A673 (cell line): ENCODE data around the gene AMDHD2. TPM values are rescaled to one million over a fixed set of nuclear protein-coding genes. Genes with fewer than 3 reads are reported as not detected.
"Not testable (repeated sequence)": the region's sequence is repeated elsewhere in the genome, so short reads cannot be mapped to it uniquely, and the experiment has no call there.

Experiments
- BruUV-seq: library from RNA; stranded (reverse); fragments of 400-500 nt; replicated peaks from 2 replicates; lab custom pipeline; 2021; lab: Mats Ljungman, UMichigan
- CTCF ChIA-PET: fragments of 300-600 bp; sonication (Branson Sonifier 250); formaldehyde crosslinking; loops from one replicate; lab custom pipeline; 2022; ENCODE audit warnings: antibody characterized with exemption; lab: Charles Lee
- POLR2A ChIA-PET: fragments of 300-600 bp; sonication (Branson Sonifier 250); formaldehyde crosslinking; loops from one replicate; lab custom pipeline; 2022; ENCODE audit warnings: antibody characterized with exemption; ENCODE audit not compliant: low non-redundant PET; lab: Charles Lee
- DNase-seq: peaks from one replicate; pipeline ENCODE4 v3.0.0-alpha.2; 2015; ENCODE audit warnings: low spot score
- H3K27ac ChIP-seq: fragments of 200-600 bp; sonication (generic); 2 replicates; pipeline ENCODE4 v1.5.1; 2016; ENCODE audit warnings: mixed run types, low read depth, mild to moderate bottlenecking, mixed read lengths, antibody characterized with exemption, low read length; ENCODE audit not compliant: poor library complexity, severe bottlenecking
- H3K27me3 ChIP-seq: fragments of 200-600 bp; sonication (generic); replicated peaks from 2 replicates; pipeline ENCODE4 v1.6.1; 2017; ENCODE audit warnings: mixed run types, low read depth, mild to moderate bottlenecking, mixed read lengths, antibody characterized with exemption, low read length; ENCODE audit not compliant: insufficient read depth, poor library complexity
- H3K36me3 ChIP-seq: fragments of 200-600 bp; sonication (generic); 2 replicates; pipeline ENCODE4 v1.6.1; 2016; ENCODE audit warnings: mixed run types, mild to moderate bottlenecking, mixed read lengths, antibody characterized with exemption, low read length; ENCODE audit not compliant: insufficient read depth, poor library complexity, severe bottlenecking
- H3K4me1 ChIP-seq: fragments of 200-600 bp; sonication (generic); 2 replicates; pipeline ENCODE4 v1.6.1; 2017; ENCODE audit warnings: mixed run types, mild to moderate bottlenecking, mixed read lengths, antibody characterized with exemption, low read length; ENCODE audit not compliant: insufficient read depth, poor library complexity, severe bottlenecking
- H3K4me3 ChIP-seq: fragments of 200-600 bp; sonication (generic); 2 replicates; pipeline ENCODE4 v1.5.1; 2016; ENCODE audit warnings: low read depth, mixed run types, mild to moderate bottlenecking, mixed read lengths, low read length; ENCODE audit not compliant: poor library complexity, severe bottlenecking
- H3K9me3 ChIP-seq: fragments of 200-600 bp; sonication (generic); 2 replicates; pipeline ENCODE4 v1.6.1; 2016; ENCODE audit warnings: mixed run types, low read depth, mild to moderate bottlenecking, mixed read lengths, antibody characterized with exemption, low read length; ENCODE audit not compliant: poor library complexity, severe bottlenecking
- intact Hi-C: fragments of 100-400 bp; cut with micrococcal nuclease; formaldehyde crosslinking; loops from one replicate; pipeline ENCODE4 v1.10.0; 2022; ENCODE audit not compliant: unreplicated experiment
- total RNA-seq: library from RNA; stranded (reverse); gene quantifications from 2 replicates; pipeline ENCODE4 v1.2.3, GENCODE V29; 2021
- TF ChIP-seq, protein P1 (sequence below): fragments of 300-800, 200-600 bp; sonication (generic); conservative IDR thresholded peaks from 2 replicates; pipeline ENCODE4 v1.5.1; 2017; ENCODE audit warnings: low read depth, mild to moderate bottlenecking, antibody characterized with exemption, low read length, moderate library complexity, mixed read lengths

The AMDHD2 gene
- total RNA-seq, 1 experiment from 2014 or later, result 53.3 TPM

DNA sequence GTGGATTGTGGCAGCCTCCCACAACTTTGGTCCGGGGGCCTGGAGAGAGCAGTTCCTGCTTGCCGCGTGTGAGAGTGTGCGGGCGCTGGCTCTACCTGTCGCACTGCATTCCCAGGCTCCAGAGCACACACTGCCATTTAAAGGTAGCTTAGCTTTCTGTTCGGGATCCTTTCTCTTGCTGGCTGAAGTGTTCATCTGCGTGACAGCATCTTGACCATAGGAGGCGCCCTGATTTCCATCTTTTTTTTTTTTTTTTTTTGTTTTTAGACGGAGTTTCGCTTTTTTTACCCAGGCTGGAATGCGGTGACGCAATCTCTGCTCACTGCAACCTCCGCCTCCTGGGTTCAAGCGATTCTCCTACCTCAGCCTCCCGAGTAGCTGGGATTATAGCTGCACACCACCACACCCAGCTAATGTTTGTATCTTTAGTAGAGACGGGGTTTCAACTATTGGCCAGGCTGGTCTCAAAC, 31.3 kb downstream of the AMDHD2 start:
- H3K27me3 ChIP-seq, result not testable (repeated sequence)
- DNase-seq, result peak; percentile 19

DNA sequence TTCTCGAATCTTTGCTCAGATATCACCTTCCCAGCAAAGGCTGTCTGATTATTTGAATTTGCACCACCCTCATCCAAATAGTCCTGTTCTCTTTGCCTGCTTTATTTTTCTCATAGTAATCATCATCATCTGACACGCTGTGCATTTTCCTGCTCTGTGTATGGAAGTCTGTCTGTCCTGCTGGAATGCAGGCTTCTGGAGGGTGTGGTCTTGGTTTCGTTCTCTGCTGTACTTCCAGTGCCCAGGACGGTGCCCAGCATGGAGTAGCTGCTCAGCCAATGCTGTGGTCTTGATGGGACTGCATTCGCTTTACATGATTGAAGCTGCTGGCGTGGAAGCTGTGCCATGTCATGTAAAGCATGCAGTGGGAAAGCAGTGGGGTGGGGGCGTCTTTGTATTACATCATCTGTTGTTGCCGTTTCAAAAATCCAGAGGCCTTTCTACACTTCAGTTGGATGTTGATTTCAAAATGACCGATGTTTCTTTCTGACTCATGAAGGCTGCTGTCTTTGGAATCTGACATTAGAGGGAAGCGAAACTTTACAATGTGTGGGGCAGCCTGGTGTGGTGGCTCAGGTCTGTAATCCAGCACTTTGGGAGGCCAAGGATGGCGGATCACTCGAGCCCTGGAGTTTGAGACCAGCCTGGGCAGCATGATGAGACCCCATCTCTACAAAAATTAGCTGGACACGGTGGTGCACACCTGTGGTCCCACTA, 34.7 kb downstream of the AMDHD2 start:
- intact Hi-C loops, H3K9me3 ChIP-seq, POLR2A ChIA-PET, H3K27me3 ChIP-seq, DNase-seq, H3K4me3 ChIP-seq, H3K4me1 ChIP-seq, H3K36me3 ChIP-seq, H3K27ac ChIP-seq, CTCF ChIA-PET: not testable (repeated sequence)
- TSS peak; percentile 29 for BruUV-seq

More for the DNA sequence above, 31.3 kb downstream of the AMDHD2 start:
- BruUV-seq, H3K9me3 ChIP-seq, H3K4me1 ChIP-seq, H3K27ac ChIP-seq, H3K36me3 ChIP-seq, POLR2A ChIA-PET, intact Hi-C loops, H3K4me3 ChIP-seq: not testable (repeated sequence)
- TF ChIP-seq, protein P1, sequence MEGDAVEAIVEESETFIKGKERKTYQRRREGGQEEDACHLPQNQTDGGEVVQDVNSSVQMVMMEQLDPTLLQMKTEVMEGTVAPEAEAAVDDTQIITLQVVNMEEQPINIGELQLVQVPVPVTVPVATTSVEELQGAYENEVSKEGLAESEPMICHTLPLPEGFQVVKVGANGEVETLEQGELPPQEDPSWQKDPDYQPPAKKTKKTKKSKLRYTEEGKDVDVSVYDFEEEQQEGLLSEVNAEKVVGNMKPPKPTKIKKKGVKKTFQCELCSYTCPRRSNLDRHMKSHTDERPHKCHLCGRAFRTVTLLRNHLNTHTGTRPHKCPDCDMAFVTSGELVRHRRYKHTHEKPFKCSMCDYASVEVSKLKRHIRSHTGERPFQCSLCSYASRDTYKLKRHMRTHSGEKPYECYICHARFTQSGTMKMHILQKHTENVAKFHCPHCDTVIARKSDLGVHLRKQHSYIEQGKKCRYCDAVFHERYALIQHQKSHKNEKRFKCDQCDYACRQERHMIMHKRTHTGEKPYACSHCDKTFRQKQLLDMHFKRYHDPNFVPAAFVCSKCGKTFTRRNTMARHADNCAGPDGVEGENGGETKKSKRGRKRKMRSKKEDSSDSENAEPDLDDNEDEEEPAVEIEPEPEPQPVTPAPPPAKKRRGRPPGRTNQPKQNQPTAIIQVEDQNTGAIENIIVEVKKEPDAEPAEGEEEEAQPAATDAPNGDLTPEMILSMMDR, result 0 out of 2 replicates have a peak, but pooled peaks have one; percentile 21
- CTCF ChIA-PET, result interaction anchor here (0.7 kb wide), 2 partner anchors 221 to 519 kb away, joined by 7 to 10 read pairs; no protein-coding TSS in a partner anchor

DNA sequence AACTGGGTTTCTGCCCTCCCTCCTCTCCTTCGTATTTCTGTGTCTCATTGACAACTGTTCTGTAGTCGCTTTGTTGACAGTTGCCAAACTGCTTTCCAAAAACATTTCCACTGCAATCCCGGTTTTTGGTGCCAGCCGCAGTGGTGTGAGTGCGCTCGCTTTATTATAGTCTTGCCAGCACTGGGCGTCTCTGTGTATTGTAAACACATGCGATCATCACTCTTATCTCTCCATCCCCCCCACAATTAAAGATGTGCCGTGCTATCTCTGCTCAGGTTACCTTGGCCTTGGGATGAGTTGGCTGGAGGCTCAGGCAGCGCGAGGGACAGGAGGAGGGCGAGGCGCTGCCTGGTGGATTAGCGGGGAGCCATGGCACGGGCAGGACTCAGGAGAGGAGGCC, 37.0 kb downstream of the AMDHD2 start:
- DNase-seq, intact Hi-C loops, BruUV-seq, H3K27ac ChIP-seq, H3K4me3 ChIP-seq, POLR2A ChIA-PET, H3K36me3 ChIP-seq, H3K4me1 ChIP-seq, H3K27me3 ChIP-seq, CTCF ChIA-PET, H3K9me3 ChIP-seq: not testable (repeated sequence)

DNA sequence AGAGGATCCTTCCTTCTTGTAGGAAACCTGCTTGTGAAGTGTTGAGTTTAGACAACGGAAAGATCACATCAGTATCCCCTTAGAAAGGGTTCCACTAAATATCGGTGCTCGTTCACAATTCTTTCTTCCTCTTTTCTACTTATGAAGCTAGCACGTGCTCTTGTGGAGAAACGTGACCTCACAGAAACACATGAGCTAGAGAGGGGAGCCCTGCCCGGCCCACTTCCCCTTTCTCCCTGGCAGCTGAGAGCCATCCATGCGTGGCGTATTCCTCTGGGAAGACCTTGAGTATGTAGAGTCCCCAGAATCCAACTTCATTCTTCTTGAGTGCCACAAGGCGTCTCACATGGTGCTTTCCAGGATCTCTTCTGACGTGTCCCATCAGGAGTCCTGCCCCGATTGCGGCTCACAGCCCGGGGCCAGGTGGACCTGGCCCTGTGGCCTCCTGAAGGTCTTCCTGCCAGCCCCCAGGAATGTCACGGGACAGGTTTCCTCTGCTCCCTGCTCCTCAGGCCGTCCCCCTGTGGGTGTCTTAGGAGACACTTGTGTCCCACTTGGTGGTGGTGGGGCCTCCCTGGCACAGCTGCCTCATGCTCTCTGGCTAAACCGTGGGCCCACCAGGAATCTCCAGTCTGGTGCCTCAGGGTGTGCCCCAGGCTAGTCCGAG, 40.1 kb downstream of the AMDHD2 start:
- H3K9me3 ChIP-seq, H3K4me3 ChIP-seq, intact Hi-C loops, POLR2A ChIA-PET, DNase-seq, H3K36me3 ChIP-seq, BruUV-seq, H3K4me1 ChIP-seq, H3K27ac ChIP-seq, CTCF ChIA-PET, H3K27me3 ChIP-seq: not testable (repeated sequence)
